ENCODE results near the gene SYCN.

Gene SYCN

DNA sequence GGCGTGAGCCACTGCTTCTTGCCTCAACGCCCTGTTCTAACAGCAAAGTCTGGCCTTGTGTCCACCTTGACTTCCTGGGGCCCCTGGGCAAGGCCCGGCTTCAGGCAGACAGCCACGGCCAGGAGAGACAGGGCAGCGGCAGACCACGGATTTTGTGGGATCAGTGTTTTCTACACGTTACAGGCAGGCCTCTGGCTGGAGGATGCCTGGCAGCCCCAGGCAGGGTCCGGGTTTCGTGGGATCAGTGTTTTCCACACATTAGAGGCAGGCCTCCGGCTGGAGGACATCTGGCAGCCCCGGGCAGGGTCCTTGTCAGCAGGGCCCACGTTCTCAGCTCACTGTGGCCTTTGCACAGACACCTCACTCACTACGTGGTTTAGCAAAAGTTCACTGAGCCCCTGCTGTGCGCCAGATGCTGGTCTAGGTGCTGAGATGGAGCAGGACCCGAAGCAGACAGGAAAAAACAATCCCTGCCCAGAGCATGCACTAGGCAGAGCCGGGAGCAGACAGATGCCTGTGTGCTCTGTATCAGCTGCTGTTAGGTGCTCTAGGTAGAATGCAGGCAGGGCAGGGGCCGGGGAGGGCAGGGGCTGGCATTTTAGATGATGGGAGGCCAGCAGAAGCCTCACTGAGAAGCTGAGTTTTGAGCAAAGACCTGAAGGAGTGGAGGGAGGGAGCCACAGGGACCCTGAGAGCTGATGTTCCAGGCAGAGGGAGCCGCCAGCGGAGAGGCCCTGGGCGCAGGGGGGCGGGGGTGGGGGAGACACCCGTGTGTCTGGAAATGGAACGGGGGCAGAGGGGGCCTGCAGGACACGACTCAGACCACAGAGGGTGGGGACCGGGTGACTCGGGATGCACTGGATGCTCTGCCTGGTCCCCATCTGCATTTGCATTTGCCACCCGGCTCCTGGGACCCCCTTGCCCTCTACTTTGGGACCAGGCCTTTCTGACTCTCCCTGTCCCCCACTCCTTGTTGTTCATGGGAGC is 32.3 kb downstream of the SYCN start:
- TF ChIP-seq, protein P1, sequence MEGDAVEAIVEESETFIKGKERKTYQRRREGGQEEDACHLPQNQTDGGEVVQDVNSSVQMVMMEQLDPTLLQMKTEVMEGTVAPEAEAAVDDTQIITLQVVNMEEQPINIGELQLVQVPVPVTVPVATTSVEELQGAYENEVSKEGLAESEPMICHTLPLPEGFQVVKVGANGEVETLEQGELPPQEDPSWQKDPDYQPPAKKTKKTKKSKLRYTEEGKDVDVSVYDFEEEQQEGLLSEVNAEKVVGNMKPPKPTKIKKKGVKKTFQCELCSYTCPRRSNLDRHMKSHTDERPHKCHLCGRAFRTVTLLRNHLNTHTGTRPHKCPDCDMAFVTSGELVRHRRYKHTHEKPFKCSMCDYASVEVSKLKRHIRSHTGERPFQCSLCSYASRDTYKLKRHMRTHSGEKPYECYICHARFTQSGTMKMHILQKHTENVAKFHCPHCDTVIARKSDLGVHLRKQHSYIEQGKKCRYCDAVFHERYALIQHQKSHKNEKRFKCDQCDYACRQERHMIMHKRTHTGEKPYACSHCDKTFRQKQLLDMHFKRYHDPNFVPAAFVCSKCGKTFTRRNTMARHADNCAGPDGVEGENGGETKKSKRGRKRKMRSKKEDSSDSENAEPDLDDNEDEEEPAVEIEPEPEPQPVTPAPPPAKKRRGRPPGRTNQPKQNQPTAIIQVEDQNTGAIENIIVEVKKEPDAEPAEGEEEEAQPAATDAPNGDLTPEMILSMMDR (IDR thresholded peaks at IDR 0.05): no peak
- no peak overlapping the region for H3K27ac ChIP-seq

DNA sequence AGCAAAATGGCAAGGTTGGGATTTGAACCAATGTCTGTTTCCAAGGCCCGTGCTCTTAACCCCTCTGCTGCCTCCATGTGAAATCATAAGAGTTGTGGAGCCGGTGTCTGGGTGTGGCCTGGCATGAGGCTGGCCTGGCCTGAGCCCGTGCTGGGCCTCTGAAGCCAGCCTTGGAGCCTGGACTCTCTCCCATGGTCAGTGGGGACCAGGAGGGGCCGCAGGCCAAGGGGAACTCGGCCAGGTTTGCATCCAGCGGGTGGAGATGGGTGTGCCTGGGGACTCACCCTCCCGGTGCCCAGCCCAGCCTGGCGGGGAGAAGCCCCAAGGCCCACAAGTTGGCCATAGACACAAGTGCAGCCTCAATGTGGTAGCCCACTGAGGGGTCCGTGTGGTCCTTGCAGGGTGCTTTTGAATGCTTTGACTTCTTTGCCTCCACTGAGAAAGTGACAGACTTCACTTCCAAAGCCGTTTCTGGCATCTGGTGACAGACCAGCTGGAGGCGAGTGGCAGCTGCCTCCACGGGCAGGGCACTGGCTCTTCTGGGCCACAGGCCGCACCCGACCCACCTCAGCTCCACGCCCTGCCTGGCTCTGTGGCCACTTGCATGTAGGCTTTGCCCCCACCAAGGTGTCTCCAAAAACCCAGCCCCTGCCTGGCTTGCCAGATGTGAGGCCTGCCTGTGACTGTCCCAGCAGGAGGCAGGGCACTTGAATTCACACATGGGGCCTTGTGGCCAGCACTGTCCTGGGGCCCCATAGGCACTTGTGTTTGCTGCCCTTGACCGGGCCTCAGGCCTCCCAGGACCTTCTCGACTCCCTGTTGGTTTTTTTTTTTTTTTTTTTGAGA is 33.5 kb downstream of the SYCN start:
- Histone ChIP-seq H3K79me2 (peaks cover 39% of the 10 kb centered on the region), H3K9ac (no peak overlapping the region), H2AFZ (no peak overlapping the region), H3K4me3 (ENCODE audit: low read depth, low read length) (no peak overlapping the region), H3K4me1 (peaks cover 14% of the 10 kb centered on the region), H3K27me3 (ENCODE audit: control insufficient read depth, insufficient read depth, low read length) (no peaks in the 10 kb centered on the region), H3K27ac (no peak overlapping the region), H3K4me2 (ENCODE audit: low read length) (no peak overlapping the region), H3K36me3 (ENCODE audit: control insufficient read depth, insufficient read depth, low read length) (no peaks in the 10 kb centered on the region), H3K9me3 (ENCODE audit: control insufficient read depth, low read length) (no peaks in the 10 kb centered on the region)
- TF ChIP-seq, protein P1 (IDR thresholded peaks at IDR 0.05): no peak

More for the DNA sequence above, 32.3 kb downstream of the SYCN start:
- H3K27me3 ChIP-seq (ENCODE audit: control insufficient read depth, insufficient read depth, low read length): no peaks in the 10 kb centered on the region
- peaks cover 8% of the 10 kb centered on the region for H3K4me1 ChIP-seq
- no peak overlapping the region for H3K9ac ChIP-seq
- no peaks in the 10 kb centered on the region for H3K9me3 ChIP-seq (ENCODE audit: control insufficient read depth, low read length)
- H3K79me2 ChIP-seq: peaks cover 29% of the 10 kb centered on the region
- H3K36me3 ChIP-seq (ENCODE audit: control insufficient read depth, insufficient read depth, low read length): no peaks in the 10 kb centered on the region
- no peak overlapping the region for H3K4me2 ChIP-seq (ENCODE audit: low read length)
- no peak overlapping the region for H3K4me3 ChIP-seq (ENCODE audit: low read depth, low read length)
- H2AFZ ChIP-seq: no peak overlapping the region

DNA sequence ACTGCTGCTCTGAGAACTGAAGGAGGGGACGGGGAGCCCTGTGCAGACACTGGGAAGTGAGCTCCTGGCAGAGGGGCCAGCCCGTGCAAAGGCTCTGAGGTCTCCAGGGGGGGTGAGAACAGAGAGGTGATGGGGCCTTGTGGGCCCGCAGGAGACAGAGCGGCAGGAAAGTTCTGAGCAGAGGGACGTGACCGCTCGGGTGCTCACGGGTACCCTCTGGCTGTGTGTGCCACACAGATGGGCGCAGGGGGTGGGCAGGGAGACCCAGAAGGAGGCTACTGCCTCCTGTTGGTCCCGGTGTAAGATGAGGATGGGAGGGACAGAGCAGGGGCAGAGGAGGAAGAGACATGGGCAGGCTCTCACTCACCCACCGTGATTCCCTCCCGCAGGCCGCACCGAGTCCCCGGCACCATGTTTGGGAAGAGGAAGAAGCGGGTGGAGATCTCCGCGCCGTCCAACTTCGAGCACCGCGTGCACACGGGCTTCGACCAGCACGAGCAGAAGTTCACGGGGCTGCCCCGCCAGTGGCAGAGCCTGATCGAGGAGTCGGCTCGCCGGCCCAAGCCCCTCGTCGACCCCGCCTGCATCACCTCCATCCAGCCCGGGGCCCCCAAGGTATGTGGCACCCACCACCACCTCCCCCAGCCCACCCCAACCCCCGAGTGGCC is 34.8 kb downstream of the SYCN start:
- H3K4me3 ChIP-seq (ENCODE audit: low read depth, low read length): no peak overlapping the region
- no peaks in the 10 kb centered on the region for H3K9me3 ChIP-seq (ENCODE audit: control insufficient read depth, low read length)
- H3K9ac ChIP-seq: no peak overlapping the region
- peaks cover 47% of the 10 kb centered on the region for H3K79me2 ChIP-seq
- no peak overlapping the region for H3K4me2 ChIP-seq (ENCODE audit: low read length)
- H2AFZ ChIP-seq: no peak overlapping the region
- H3K4me1 ChIP-seq: peaks cover 14% of the 10 kb centered on the region
- no peaks in the 10 kb centered on the region for H3K36me3 ChIP-seq (ENCODE audit: control insufficient read depth, insufficient read depth, low read length)
- no peak overlapping the region for H3K27ac ChIP-seq
- no peaks in the 10 kb centered on the region for H3K27me3 ChIP-seq (ENCODE audit: control insufficient read depth, insufficient read depth, low read length)
- TF ChIP-seq, protein P1 (IDR thresholded peaks at IDR 0.05): no peak

DNA sequence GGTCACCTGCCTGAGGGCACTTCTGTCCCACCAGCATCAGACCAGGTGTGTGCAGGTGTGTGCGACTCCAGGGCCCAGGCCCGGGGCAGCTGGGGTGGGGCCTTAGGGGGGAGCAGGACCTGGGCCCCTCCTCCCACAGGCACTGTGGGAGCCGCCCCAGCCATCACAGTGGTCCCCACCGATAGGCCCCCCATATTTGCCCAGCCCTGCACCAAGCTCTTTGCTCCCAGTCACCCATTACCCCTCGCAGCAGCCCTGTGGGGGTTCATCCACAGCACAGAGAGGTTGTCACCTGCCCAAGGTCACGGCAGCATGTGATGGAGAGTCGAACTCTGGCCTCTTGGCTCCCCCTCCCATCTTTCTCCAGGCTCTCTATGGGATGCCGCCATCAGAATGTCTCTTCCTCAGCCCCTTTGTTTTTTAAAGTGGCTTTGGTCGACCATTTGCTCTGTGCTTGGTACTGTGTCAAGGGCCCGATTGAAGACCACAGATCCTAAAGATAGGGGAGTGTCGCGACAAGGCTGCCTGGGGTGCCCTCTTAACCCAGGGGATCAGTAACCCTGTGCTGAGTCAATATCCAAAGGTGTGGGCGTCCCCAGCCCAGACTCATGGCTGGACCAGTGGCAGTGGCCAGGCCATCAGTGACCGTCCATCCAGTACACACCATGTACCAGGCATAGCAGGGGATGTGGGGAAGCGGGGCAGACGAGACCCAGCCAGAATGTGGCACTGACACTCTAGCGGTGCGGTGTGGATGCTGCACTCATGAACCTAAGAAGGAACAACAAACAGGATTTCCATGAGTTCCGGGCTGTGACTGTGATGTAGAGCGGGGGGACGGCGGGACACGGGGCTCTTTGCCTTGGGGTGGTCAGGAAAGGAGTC is 35.6 kb downstream of the SYCN start:
- no peak overlapping the region for H3K27ac ChIP-seq
- H3K36me3 ChIP-seq (ENCODE audit: control insufficient read depth, insufficient read depth, low read length): no peaks in the 10 kb centered on the region
- no peak overlapping the region for H3K9ac ChIP-seq
- TF ChIP-seq, protein P1 (IDR thresholded peaks at IDR 0.05): no peak
- H3K4me2 ChIP-seq (ENCODE audit: low read length): no peak overlapping the region
- H3K27me3 ChIP-seq (ENCODE audit: control insufficient read depth, insufficient read depth, low read length): no peaks in the 10 kb centered on the region
- H3K79me2 ChIP-seq: peaks cover 54% of the 10 kb centered on the region
- no peak overlapping the region for H3K4me3 ChIP-seq (ENCODE audit: low read depth, low read length)
- H3K9me3 ChIP-seq (ENCODE audit: control insufficient read depth, low read length): no peaks in the 10 kb centered on the region
- H2AFZ ChIP-seq: no peak overlapping the region
- peaks cover 18% of the 10 kb centered on the region for H3K4me1 ChIP-seq

Measured in parathyroid adenoma (tissue), 2 donors.